C4-2B (cell line): ENCODE measurements around the gene RNF166.

Experiments used
- H3K27ac ChIP-seq: fragments of 450-650 bp; 2 replicates; pipeline ENCODE4 v1.5.1; 2017
- CTCF ChIP-seq: fragments of 450-650 bp; conservative IDR thresholded peaks from 2 replicates; pipeline ENCODE4 v1.5.1; 2017; ENCODE audit warnings: mild to moderate bottlenecking
- ZFX ChIP-seq: fragments of 450-650 bp; IDR thresholded peaks from 2 replicates; pipeline ENCODE4 v1.6.1; 2017

RNF166 gene

GRCh38 chr16:88737298-88738150 is 31.3 kb upstream of the RNF166 start:
- peak overlapping the region; percentile 74 for H3K27ac ChIP-seq
- peak; percentile 98 for TF ChIP-seq CTCF
- no peak for TF ChIP-seq ZFX

GRCh38 chr16:88736496-88736895 is 30.3 kb upstream of the RNF166 start:
- H3K27ac ChIP-seq: no peak overlapping the region
- TF ChIP-seq ZFX: no peak

- no peak overlapping the region for H3K27ac ChIP-seq
- TF ChIP-seq CTCF (no peak), ZFX (no peak)
Measured at GRCh38 chr16:88736088-88736487, 29.9 kb upstream of the RNF166 start.

- H3K27ac ChIP-seq: no peak overlapping the region
- no peak for TF ChIP-seq CTCF
Measured at GRCh38 chr16:88735616-88736015, 29.4 kb upstream of the RNF166 start.

- TF ChIP-seq ZFX (no peak), CTCF (no peak)
- no peak overlapping the region for H3K27ac ChIP-seq
Measured at GRCh38 chr16:88735121-88735520, 28.9 kb upstream of the RNF166 start.

- no peak overlapping the region for H3K27ac ChIP-seq
- no peak for TF ChIP-seq CTCF
- TF ChIP-seq ZFX: no peak
Measured at GRCh38 chr16:88734361-88734728, 28.1 kb upstream of the RNF166 start.

GRCh38 chr16:88733630-88734360 is 27.6 kb upstream of the RNF166 start:
- TF ChIP-seq ZFX (no peak), CTCF (no peak)

More at GRCh38 chr16:88733630-88734360, 27.6 kb upstream of the RNF166 start:
- no peak overlapping the region for H3K27ac ChIP-seq
